Duodenal mucosa (tissue), 2 donors: Measurements from ENCODE around the gene CCDC138.

Source experiments
- H3K27ac ChIP-seq: one replicate; pipeline ENCODE4 v1.7.0; 2013; ENCODE audit warnings: low read depth, low read length
- H3K27me3 ChIP-seq, 2 donors: one replicate each; pipeline ENCODE4 v1.7.0; 2013; ENCODE audit warnings: low read length in 2 of 2, control low read depth in 1 of 2; ENCODE audit not compliant: insufficient read depth in 2 of 2, control insufficient read depth in 1 of 2
- H3K36me3 ChIP-seq, 2 donors: one replicate each; pipeline ENCODE4 v1.7.0; 2013; ENCODE audit warnings: low read length in 2 of 2, control low read depth in 1 of 2; ENCODE audit not compliant: insufficient read depth in 2 of 2, control insufficient read depth in 1 of 2
- H3K4me1 ChIP-seq, 2 donors: one replicate each; pipeline ENCODE4 v1.7.0; 2013; ENCODE audit warnings: low read length in 2 of 2, control low read depth in 1 of 2; ENCODE audit not compliant: insufficient read depth in 2 of 2, control insufficient read depth in 1 of 2
- H3K4me3 ChIP-seq, 2 donors: one replicate each; pipeline ENCODE4 v1.7.0; 2013; ENCODE audit warnings: low read length in 2 of 2, low read depth in 1 of 2
- H3K9ac ChIP-seq, 2 donors: one replicate each; pipeline ENCODE4 v1.7.0; 2013; ENCODE audit warnings: low read length in 2 of 2, low read depth in 1 of 2
- H3K9me3 ChIP-seq, 2 donors: one replicate each; pipeline ENCODE4 v1.7.0; 2013; ENCODE audit warnings: low read length in 2 of 2, control low read depth in 1 of 2; ENCODE audit not compliant: control insufficient read depth in 1 of 2

The CCDC138 gene

DNA sequence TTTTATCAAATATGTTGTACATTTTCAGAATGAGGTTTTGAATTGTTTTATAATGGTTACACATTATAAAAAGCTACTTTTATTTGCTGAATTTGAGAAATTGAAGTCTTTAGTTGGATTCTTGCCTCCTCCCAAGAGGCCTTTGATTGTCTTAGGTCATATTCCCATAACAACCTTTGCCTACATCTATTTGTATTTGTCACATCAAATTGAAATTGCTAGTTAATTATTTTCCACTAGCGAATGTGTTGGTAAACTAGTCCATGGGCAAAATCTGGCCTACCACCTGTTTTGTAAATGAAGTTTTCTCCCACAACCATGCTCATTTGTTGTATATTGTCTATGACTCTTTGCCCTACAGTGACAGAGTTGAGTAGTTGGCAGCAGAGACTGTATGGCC lies 60.4 kb downstream of the CCDC138 start:
- H3K27ac ChIP-seq = no peak overlapping the region
- no peaks in the 10 kb centered on the region for H3K27me3 ChIP-seq
- no peaks in the 10 kb centered on the region for H3K4me1 ChIP-seq
- H3K36me3 ChIP-seq = peaks cover 0 to 4% of the 10 kb centered on the region in 2 donors
- H3K9ac ChIP-seq = no peak overlapping the region
- H3K9me3 ChIP-seq = no peaks in the 10 kb centered on the region
- no peak overlapping the region for H3K4me3 ChIP-seq

DNA sequence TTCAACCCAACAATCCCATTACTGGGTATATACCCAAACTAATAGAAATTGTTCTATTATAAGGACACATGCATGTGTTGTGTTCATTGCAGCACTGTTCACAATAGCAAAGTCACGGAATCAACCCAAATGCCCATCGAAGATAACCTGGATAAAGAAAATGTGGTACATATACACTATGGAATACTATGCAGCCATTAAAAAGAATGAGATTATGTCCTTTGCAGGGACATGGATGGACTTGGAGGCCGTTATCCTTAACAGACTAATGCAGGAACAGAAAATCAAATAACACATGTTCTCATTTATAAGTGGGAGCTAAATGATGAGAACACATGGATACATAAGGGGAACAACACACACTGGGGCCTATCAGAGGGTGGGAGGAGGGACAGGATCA lies 65.8 kb downstream of the CCDC138 start:
- no peak overlapping the region for H3K9ac ChIP-seq
- no peaks in the 10 kb centered on the region for H3K4me1 ChIP-seq
- no peak overlapping the region for H3K4me3 ChIP-seq
- H3K27ac ChIP-seq = no peak overlapping the region
- no peaks in the 10 kb centered on the region for H3K9me3 ChIP-seq
- no peaks in the 10 kb centered on the region for H3K27me3 ChIP-seq
- peaks cover 0 to 4% of the 10 kb centered on the region in 2 donors for H3K36me3 ChIP-seq

- no peaks in the 10 kb centered on the region for H3K27me3 ChIP-seq
- H3K9ac ChIP-seq = no peak overlapping the region
- no peak overlapping the region for H3K27ac ChIP-seq
- H3K4me1 ChIP-seq = no peaks in the 10 kb centered on the region
- H3K9me3 ChIP-seq = no peaks in the 10 kb centered on the region
- peaks cover 0 to 4% of the 10 kb centered on the region in 2 donors for H3K36me3 ChIP-seq
- no peak overlapping the region for H3K4me3 ChIP-seq
Observed at GRCh38 chr2:108853421-108853820, 66.8 kb downstream of the CCDC138 start.

DNA sequence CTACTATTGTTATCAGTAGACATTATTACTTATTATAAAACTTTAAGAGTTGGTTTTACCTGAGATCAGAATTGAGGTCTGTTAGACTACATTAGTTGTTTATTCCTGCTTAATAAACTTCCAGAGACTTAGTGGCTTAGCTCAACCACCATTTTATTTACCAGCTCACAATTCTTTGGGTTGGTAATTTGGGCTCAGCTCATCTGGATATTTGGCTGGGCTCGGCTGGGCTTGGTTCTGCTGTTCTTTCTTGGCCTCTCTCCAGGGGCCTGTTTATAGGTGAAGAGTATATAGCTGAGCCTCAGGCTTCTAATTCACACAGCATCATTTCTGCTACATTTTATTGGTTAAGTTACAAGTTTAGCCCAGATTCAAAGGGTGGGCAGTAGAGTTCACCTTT lies 67.9 kb downstream of the CCDC138 start:
- Histone ChIP-seq H3K9ac (no peak overlapping the region), H3K9me3 (no peaks in the 10 kb centered on the region), H3K27ac (no peak overlapping the region), H3K4me1 (no peaks in the 10 kb centered on the region), H3K4me3 (no peak overlapping the region), H3K36me3 (peaks cover 0 to 4% of the 10 kb centered on the region in 2 donors), H3K27me3 (no peaks in the 10 kb centered on the region)

- Histone ChIP-seq H3K9ac (no peak overlapping the region), H3K4me1 (no peaks in the 10 kb centered on the region), H3K9me3 (no peaks in the 10 kb centered on the region), H3K36me3 (peaks cover 0 to 4% of the 10 kb centered on the region in 2 donors), H3K4me3 (no peak overlapping the region), H3K27ac (no peak overlapping the region), H3K27me3 (no peaks in the 10 kb centered on the region)
Observed at GRCh38 chr2:108855194-108855593, 68.6 kb downstream of the CCDC138 start.

GRCh38 chr2:108858894-108859293 lies 72.3 kb downstream of the CCDC138 start:
- Histone ChIP-seq H3K4me1 (no peaks in the 10 kb centered on the region), H3K27ac (no peak overlapping the region), H3K9ac (no peak overlapping the region), H3K36me3 (no peaks in the 10 kb centered on the region), H3K4me3 (no peak overlapping the region), H3K9me3 (no peaks in the 10 kb centered on the region), H3K27me3 (no peaks in the 10 kb centered on the region)

- no peak overlapping the region for H3K4me3 ChIP-seq
- no peak overlapping the region for H3K27ac ChIP-seq
- H3K36me3 ChIP-seq = peaks cover 2 to 3% of the 10 kb centered on the region in 2 donors
- H3K4me1 ChIP-seq = no peaks in the 10 kb centered on the region
- H3K9ac ChIP-seq = no peak overlapping the region
- peaks cover 0 to 12% of the 10 kb centered on the region in 2 donors for H3K9me3 ChIP-seq
- H3K27me3 ChIP-seq = no peaks in the 10 kb centered on the region
Observed at GRCh38 chr2:108866041-108866440, 79.5 kb downstream of the CCDC138 start.

DNA sequence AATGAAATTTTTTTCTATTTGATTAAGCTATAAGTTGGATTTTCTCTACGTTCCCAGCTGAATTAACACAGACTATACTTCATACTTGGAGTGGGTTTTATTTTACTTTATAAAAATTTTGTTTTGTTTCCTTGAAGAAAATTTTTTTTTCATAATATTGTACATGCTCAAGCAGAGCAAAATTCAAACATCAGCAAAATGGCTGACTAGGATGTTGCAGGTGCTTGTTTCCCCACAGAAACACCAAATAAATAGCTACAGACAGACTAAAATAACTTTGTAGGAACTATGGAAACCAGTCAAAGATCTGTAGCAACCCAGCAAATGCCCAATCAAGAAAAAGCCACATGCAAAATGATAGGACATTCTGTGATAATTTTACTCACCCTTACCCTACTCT lies 82.3 kb downstream of the CCDC138 start:
- Histone ChIP-seq H3K27ac (no peak overlapping the region), H3K4me1 (no peaks in the 10 kb centered on the region), H3K4me3 (no peak overlapping the region), H3K9me3 (peaks cover 0 to 12% of the 10 kb centered on the region in 2 donors), H3K36me3 (peaks cover 2 to 3% of the 10 kb centered on the region in 2 donors), H3K9ac (no peak overlapping the region), H3K27me3 (no peaks in the 10 kb centered on the region)

- Histone ChIP-seq H3K4me1 (no peaks in the 10 kb centered on the region), H3K9ac (no peak overlapping the region), H3K36me3 (peaks cover 2 to 3% of the 10 kb centered on the region in 2 donors), H3K27ac (no peak overlapping the region), H3K27me3 (no peaks in the 10 kb centered on the region), H3K4me3 (no peak overlapping the region), H3K9me3 (peaks cover 0 to 12% of the 10 kb centered on the region in 2 donors)
Observed at GRCh38 chr2:108869542-108869941, 83.0 kb downstream of the CCDC138 start.

- Histone ChIP-seq H3K4me3 (no peak overlapping the region), H3K9ac (no peak overlapping the region), H3K27ac (no peak overlapping the region), H3K27me3 (no peaks in the 10 kb centered on the region), H3K36me3 (peaks cover 2 to 3% of the 10 kb centered on the region in 2 donors), H3K9me3 (peaks cover 0 to 12% of the 10 kb centered on the region in 2 donors), H3K4me1 (no peaks in the 10 kb centered on the region)
Observed at GRCh38 chr2:108870069-108870644, 83.6 kb downstream of the CCDC138 start.

DNA sequence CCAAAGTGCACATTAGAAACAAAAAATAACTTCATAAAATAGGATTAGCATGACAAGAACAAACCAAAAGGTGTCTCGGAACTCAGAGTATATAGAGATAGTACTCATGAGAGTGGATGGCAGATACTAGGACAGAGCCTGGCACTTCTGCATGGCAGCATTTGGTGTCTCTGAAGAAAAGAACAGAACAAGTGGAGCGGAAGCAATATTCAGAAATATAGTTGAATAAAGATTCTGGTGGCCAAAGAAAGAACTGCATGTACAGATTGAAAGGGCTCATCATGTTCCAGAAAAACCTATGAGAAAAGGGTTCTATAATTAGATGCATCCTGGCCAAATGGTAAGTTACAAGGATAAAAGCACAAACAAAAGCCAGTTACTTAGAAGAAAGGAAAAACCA lies 90.9 kb downstream of the CCDC138 start:
- Histone ChIP-seq H3K27me3 (no peaks in the 10 kb centered on the region), H3K9ac (no peak overlapping the region), H3K27ac (no peak overlapping the region), H3K9me3 (peaks cover 5 to 12% of the 10 kb centered on the region in 2 donors), H3K4me3 (no peak overlapping the region), H3K4me1 (no peaks in the 10 kb centered on the region), H3K36me3 (no peaks in the 10 kb centered on the region)
